ENCODE data around the gene DDX27. TPM values are rescaled to one million over a fixed set of nuclear protein-coding genes. Genes with fewer than 3 reads are reported as not detected.

DDX27 gene
- total and polyA plus RNA-seq, 9 of the 15 experiments (the other 6 are each of a cell fraction or from before 2014, with no cell fraction given), result 17.9 to 79.3 (median 57.0) TPM

GRCh38 chr20:49219091-49219923 lies at the start of gene DDX27 (continued):
- TF ChIP-seq RREB1 (CRISPR knock-in tag; IDR thresholded peaks at IDR 0.05), result no peak
- 0 out of 2 replicates have a peak, but pooled peaks have one; percentile 30 for TF ChIP-seq NFRKB (IDR thresholded peaks at IDR 0.05; ENCODE audit: low read depth)
- TF ChIP-seq ZNF165 (CRISPR knock-in tag; IDR thresholded peaks at IDR 0.05; ENCODE audit: borderline replicate concordance), result no peak
- TF ChIP-seq, protein P1, sequence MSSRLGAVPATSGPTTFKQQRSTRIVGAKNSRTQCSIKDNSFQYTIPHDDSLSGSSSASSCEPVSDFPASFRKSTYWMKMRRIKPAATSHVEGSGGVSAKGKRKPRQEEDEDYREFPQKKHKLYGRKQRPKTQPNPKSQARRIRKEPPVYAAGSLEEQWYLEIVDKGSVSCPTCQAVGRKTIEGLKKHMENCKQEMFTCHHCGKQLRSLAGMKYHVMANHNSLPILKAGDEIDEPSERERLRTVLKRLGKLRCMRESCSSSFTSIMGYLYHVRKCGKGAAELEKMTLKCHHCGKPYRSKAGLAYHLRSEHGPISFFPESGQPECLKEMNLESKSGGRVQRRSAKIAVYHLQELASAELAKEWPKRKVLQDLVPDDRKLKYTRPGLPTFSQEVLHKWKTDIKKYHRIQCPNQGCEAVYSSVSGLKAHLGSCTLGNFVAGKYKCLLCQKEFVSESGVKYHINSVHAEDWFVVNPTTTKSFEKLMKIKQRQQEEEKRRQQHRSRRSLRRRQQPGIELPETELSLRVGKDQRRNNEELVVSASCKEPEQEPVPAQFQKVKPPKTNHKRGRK (tag; IDR thresholded peaks at IDR 0.05), result no peak
- TF ChIP-seq ZNF75A (CRISPR knock-in tag; IDR thresholded peaks at IDR 0.05), result no peak
- TF ChIP-seq, protein P2, sequence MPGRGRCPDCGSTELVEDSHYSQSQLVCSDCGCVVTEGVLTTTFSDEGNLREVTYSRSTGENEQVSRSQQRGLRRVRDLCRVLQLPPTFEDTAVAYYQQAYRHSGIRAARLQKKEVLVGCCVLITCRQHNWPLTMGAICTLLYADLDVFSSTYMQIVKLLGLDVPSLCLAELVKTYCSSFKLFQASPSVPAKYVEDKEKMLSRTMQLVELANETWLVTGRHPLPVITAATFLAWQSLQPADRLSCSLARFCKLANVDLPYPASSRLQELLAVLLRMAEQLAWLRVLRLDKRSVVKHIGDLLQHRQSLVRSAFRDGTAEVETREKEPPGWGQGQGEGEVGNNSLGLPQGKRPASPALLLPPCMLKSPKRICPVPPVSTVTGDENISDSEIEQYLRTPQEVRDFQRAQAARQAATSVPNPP (IDR thresholded peaks at IDR 0.05; ENCODE audit: borderline replicate concordance, insufficient read depth, insufficient read length), result no peak
- peak; percentile 47; the same call in 1 of the 2 replicates for TF ChIP-seq NBN (IDR thresholded peaks at IDR 0.05; ENCODE audit: low read depth)
- TF ChIP-seq SRSF7 (optimal IDR thresholded peaks at IDR 0.05; ENCODE audit: low read depth, low read length), result no peak
- TF ChIP-seq ZNF507 (tag; conservative IDR thresholded peaks at IDR 0.05), result no peak
- no peak for TF ChIP-seq NCOR1 (IDR thresholded peaks at IDR 0.05)
- TF ChIP-seq CXXC5 (CRISPR knock-in tag; IDR thresholded peaks at IDR 0.05), result peak; percentile 92
- no peak for TF ChIP-seq YBX1 (IDR thresholded peaks at IDR 0.05)
- no peak for TF ChIP-seq XRCC3 (IDR thresholded peaks at IDR 0.05)
- no peak for TF ChIP-seq ZBTB5 (IDR thresholded peaks at IDR 0.05)
- peak; percentile 85 for TF ChIP-seq ZBTB12 (CRISPR knock-in tag; IDR thresholded peaks at IDR 0.05)
- TF ChIP-seq NFXL1 (CRISPR knock-in tag; IDR thresholded peaks at IDR 0.05), result no peak
- TF ChIP-seq GATAD2A (IDR thresholded peaks at IDR 0.05), result no peak
